ENCODE measurements around the gene MUC12. TPM values are rescaled to one million over a fixed set of nuclear protein-coding genes. Genes with fewer than 3 reads are reported as not detected.

MUC12 gene
- total RNA-seq, 4 donors from 2014 or later = not detected

GRCh38 chr7:100947792-100948191 is 21.6 kb upstream of the MUC12 start:
- H3K4me1 ChIP-seq = no peaks in the 10 kb centered on the region
- DNase-seq = no peak
- no peaks in the 10 kb centered on the region for H3K36me3 ChIP-seq
- 84 to 87% methylated on average over 5 of the region's 5 CpGs for WGBS, 2 donors
- intact Hi-C loops (cut with DNase I) = no loop called here
- no peaks in the 10 kb centered on the region for H3K27me3 ChIP-seq
- no peak overlapping the region for H3K27ac ChIP-seq
- H3K4me3 ChIP-seq (replicated peaks in 1 of 3) = no peak overlapping the region
- no peak for TF ChIP-seq POLR2A (IDR thresholded peaks at IDR 0.05)
- no peak for TF ChIP-seq CTCF (IDR thresholded peaks at IDR 0.05)
- no peaks in the 10 kb centered on the region for H3K9me3 ChIP-seq

GRCh38 chr7:100949227-100949932 is 20.0 kb upstream of the MUC12 start, which contains the start of gene MUC3A:
MUC3A (plus strand) TSS chr7:100949534; CDS start chr7:100949625, 91 bp downstream.
- intact Hi-C loops (cut with DNase I) = no loop called here
- H3K27ac ChIP-seq = no peak within 1 kb of the TSS

GRCh38 chr7:100949933-100950443 is 19.4 kb upstream of the MUC12 start:
- Histone ChIP-seq H3K27me3 (no peaks in the 10 kb centered on the region), H3K27ac (no peak overlapping the region), H3K36me3 (no peaks in the 10 kb centered on the region), H3K4me1 (no peaks in the 10 kb centered on the region), H3K9me3 (no peaks in the 10 kb centered on the region), H3K4me3 (replicated peaks in 1 of 3) (no peak overlapping the region)
- TF ChIP-seq CTCF (IDR thresholded peaks at IDR 0.05) = no peak
- no peak for TF ChIP-seq POLR2A (IDR thresholded peaks at IDR 0.05)
- DNase-seq = no peak
- intact Hi-C loops (cut with DNase I) = no loop called here
- WGBS, 2 donors = 39 to 46% methylated on average over 15 of the region's 15 CpGs

More at GRCh38 chr7:100949227-100949932, 20.0 kb upstream of the MUC12 start, which contains the start of gene MUC3A:
- H3K36me3 ChIP-seq = no peaks in the 10 kb centered on the region
- TF ChIP-seq POLR2A (IDR thresholded peaks at IDR 0.05) (no peak), CTCF (IDR thresholded peaks at IDR 0.05) (no peak)
- no peaks in the 10 kb centered on the region for H3K4me1 ChIP-seq
- WGBS, 2 donors = 19 to 26% methylated on average over 20 to 24 of the region's 24 CpGs
- no peak for DNase-seq
- no peaks in the 10 kb centered on the region for H3K27me3 ChIP-seq
- no peak within 1 kb of the TSS for H3K4me3 ChIP-seq (replicated peaks in 1 of 3)
- H3K9me3 ChIP-seq = no peaks in the 10 kb centered on the region

GRCh38 chr7:100951172-100951571 is 18.2 kb upstream of the MUC12 start:
- Histone ChIP-seq H3K27ac (no peak overlapping the region), H3K9me3 (no peaks in the 10 kb centered on the region), H3K36me3 (no peaks in the 10 kb centered on the region), H3K27me3 (no peaks in the 10 kb centered on the region), H3K4me3 (replicated peaks in 1 of 3) (no peak overlapping the region), H3K4me1 (no peaks in the 10 kb centered on the region)
- no peak for TF ChIP-seq POLR2A (IDR thresholded peaks at IDR 0.05)
- no peak for TF ChIP-seq CTCF (IDR thresholded peaks at IDR 0.05)
- whole genome bisulfite sequencing, 2 donors = 32 to 35% methylated on average over 6 of the region's 6 CpGs
- intact Hi-C loops (cut with DNase I) = no loop called here
- DNase-seq = no peak

- H3K4me3 ChIP-seq (replicated peaks in 1 of 3) = no peak overlapping the region
- no peaks in the 10 kb centered on the region for H3K36me3 ChIP-seq
- no peaks in the 10 kb centered on the region for H3K4me1 ChIP-seq
- no peak overlapping the region for H3K27ac ChIP-seq
- 67% methylated on average over 15 of the region's 15 CpGs for WGBS, 2 donors
- intact Hi-C loops (cut with DNase I) = no loop called here
- no peaks in the 10 kb centered on the region for H3K9me3 ChIP-seq
- DNase-seq = no peak
- TF ChIP-seq POLR2A (IDR thresholded peaks at IDR 0.05) = no peak
- TF ChIP-seq CTCF (IDR thresholded peaks at IDR 0.05) = no peak
- H3K27me3 ChIP-seq = no peaks in the 10 kb centered on the region
Observed at GRCh38 chr7:100951888-100952560, 17.3 kb upstream of the MUC12 start.

All from thyroid gland (tissue), 4 donors.